ENCODE results near the gene SP4.

Gene SP4

GRCh38 chr7:21550821-21551531, 123.1 kb downstream of the SP4 start:
- H3K9me3 ChIP-seq (ENCODE audit: control insufficient read depth, insufficient read depth, low read length): no peaks in the 10 kb centered on the region
- no peak overlapping the region for H3K9ac ChIP-seq (ENCODE audit: low read depth, low read length)
- H3K4me1 ChIP-seq (ENCODE audit: insufficient read depth, low read length): peaks cover 8% of the 10 kb centered on the region; the same call in 1 of the 2 replicates
- no peaks in the 10 kb centered on the region for H3K36me3 ChIP-seq (ENCODE audit: insufficient read depth, low read length)

GRCh38 chr7:21562385-21562784, 134.5 kb downstream of the SP4 start:
- H3K9ac ChIP-seq (ENCODE audit: low read depth, low read length): no peak overlapping the region
- no peaks in the 10 kb centered on the region for H3K9me3 ChIP-seq (ENCODE audit: control insufficient read depth, insufficient read depth, low read length)
- H3K36me3 ChIP-seq (ENCODE audit: insufficient read depth, low read length): no peaks in the 10 kb centered on the region
- no peaks in the 10 kb centered on the region for H3K4me1 ChIP-seq (ENCODE audit: insufficient read depth, low read length)
